Measurements from ENCODE around the gene MACF1. TPM values are rescaled to one million over a fixed set of nuclear protein-coding genes. Genes with fewer than 3 reads are reported as not detected.

MACF1 gene
- total and polyA plus RNA-seq, 10 donors = 50.8 to 641 (median 414) TPM

DNA sequence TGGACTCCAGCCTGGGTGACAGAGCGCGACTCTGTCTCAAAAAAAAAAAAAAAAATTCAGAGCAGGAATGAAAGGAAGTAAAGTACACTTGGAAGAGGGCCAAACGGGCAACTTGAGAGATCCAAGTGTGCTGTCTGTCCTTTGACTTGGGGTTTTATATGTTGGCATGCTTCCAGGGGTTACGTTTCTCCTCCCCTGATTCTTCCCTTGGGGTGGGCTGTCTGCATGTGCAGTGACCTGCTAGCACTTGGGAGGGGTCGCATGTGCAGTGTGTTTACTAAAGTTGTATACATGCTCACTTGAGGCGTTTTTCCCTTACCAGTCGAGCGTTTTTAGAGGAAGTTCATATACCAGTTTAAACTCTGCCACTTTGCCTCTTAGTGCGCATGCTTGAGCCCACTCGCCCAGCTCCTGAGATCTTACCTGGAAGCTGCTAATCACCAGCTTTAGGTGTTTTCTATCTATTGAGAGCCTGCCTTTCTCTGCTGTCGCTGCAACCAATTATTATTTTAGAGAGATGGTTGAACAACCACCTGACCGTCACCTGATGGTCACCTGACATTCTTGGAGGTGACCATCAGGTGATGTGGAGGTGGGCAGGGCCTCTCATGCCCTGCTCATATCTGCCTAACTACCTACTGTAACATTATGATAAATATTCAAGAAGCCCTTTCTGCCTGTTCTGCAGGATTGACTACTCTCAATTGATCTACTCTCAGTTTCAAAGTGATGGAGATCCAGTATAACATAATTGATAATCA is 140.1 kb downstream of the MACF1 start:
- Histone ChIP-seq H3K27ac (no peak overlapping the region), H3K4me3 (no peak overlapping the region), H3K4me1 (peaks cover 0 to 3% (median 0%) of the 10 kb centered on the region in 6 donors), H3K9me3 (no peaks in the 10 kb centered on the region), H3K36me3 (peaks cover 2 to 100% (median 88%) of the 10 kb centered on the region in 6 donors), H3K27me3 (replicated peaks in 1 of 7) (no peaks in the 10 kb centered on the region)
- TF ChIP-seq POLR2AphosphoS5 (IDR thresholded peaks at IDR 0.05) (no peak), POLR2A (IDR thresholded peaks at IDR 0.05) (no peak)
- TF ChIP-seq, protein P1, sequence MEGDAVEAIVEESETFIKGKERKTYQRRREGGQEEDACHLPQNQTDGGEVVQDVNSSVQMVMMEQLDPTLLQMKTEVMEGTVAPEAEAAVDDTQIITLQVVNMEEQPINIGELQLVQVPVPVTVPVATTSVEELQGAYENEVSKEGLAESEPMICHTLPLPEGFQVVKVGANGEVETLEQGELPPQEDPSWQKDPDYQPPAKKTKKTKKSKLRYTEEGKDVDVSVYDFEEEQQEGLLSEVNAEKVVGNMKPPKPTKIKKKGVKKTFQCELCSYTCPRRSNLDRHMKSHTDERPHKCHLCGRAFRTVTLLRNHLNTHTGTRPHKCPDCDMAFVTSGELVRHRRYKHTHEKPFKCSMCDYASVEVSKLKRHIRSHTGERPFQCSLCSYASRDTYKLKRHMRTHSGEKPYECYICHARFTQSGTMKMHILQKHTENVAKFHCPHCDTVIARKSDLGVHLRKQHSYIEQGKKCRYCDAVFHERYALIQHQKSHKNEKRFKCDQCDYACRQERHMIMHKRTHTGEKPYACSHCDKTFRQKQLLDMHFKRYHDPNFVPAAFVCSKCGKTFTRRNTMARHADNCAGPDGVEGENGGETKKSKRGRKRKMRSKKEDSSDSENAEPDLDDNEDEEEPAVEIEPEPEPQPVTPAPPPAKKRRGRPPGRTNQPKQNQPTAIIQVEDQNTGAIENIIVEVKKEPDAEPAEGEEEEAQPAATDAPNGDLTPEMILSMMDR (IDR thresholded peaks at IDR 0.05 in 8 of 11, conservative IDR thresholded peaks at IDR 0.05 in 3 of 11) = no peak
- WGBS, 5 donors = 69 to 78% (median 71%) methylated on average over 12 of the region's 12 CpGs
- intact Hi-C loops (cut with DNase I; ENCODE audit: low total_unique reads) = no loop called here
- no peak for DNase-seq

DNA sequence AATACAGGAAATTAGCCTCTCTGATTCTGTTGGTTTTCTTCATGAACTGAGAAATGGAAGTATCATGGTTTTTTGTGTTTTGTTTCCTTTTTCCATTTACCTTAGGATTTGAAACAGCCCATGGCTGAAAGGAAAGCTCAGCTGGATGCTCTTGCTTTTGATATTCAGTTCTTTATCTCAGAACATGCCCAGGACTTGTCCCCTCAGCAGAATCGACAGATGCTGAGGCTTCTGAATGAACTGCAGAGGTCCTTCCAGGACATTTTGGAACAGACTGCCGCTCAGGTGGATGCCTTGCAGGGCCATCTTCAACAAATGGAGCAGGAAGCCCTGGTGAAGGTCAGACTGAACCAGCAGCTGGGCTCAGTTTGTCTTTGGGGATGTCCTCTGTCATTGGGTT is 142.4 kb downstream of the MACF1 start:
- no peaks in the 10 kb centered on the region for H3K27me3 ChIP-seq (replicated peaks in 1 of 7)
- intact Hi-C loops (cut with DNase I; ENCODE audit: low total_unique reads) = no loop called here
- no peak overlapping the region for H3K27ac ChIP-seq
- DNase-seq = no peak
- H3K4me3 ChIP-seq = no peak overlapping the region
- peaks cover 0 to 100% (median 88%) of the 10 kb centered on the region in 6 donors for H3K36me3 ChIP-seq
- TF ChIP-seq POLR2A (IDR thresholded peaks at IDR 0.05) (no peak), POLR2AphosphoS5 (IDR thresholded peaks at IDR 0.05) (no peak)
- TF ChIP-seq, protein P1 (IDR thresholded peaks at IDR 0.05 in 8 of 11, conservative IDR thresholded peaks at IDR 0.05 in 3 of 11) = no peak
- peaks cover 0 to 3% (median 0%) of the 10 kb centered on the region in 6 donors for H3K4me1 ChIP-seq
- H3K9me3 ChIP-seq = no peaks in the 10 kb centered on the region
- 40 to 68% (median 46%) methylated on average over 2 of the region's 2 CpGs for WGBS, 5 donors

DNA sequence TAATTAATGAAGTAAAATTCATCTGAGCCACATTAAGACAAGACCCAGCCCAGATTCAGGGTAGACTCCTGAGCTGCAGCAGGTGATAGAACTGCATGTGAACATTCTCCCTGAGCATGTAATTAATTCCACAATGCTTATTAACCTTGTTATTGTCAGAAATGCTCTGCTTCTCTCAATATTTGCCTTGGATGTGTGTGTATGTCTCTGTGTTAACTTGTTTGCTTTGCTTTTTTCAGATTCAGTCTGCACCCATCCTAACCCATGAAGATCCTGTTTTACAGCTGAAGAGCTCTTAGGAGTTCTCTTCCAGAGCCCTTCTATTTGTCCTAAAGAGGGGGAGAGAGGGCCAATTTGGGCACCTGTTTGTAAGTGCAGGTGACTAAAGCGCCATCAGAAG is 143.8 kb downstream of the MACF1 start:
- no peak for DNase-seq
- Histone ChIP-seq H3K27ac (no peak overlapping the region), H3K36me3 (peaks cover 0 to 100% (median 89%) of the 10 kb centered on the region in 6 donors), H3K9me3 (no peaks in the 10 kb centered on the region), H3K4me1 (peaks cover 0 to 3% (median 0%) of the 10 kb centered on the region in 6 donors), H3K4me3 (no peak overlapping the region), H3K27me3 (replicated peaks in 1 of 7) (no peaks in the 10 kb centered on the region)
- 93 to 100% (median 100%) methylated on average over 1 of the region's 1 CpG for WGBS, 5 donors
- intact Hi-C loops (cut with DNase I; ENCODE audit: low total_unique reads) = no loop called here
- no peak for TF ChIP-seq POLR2A (IDR thresholded peaks at IDR 0.05)
- TF ChIP-seq POLR2AphosphoS5 (IDR thresholded peaks at IDR 0.05) = no peak
- TF ChIP-seq, protein P1 (IDR thresholded peaks at IDR 0.05 in 8 of 11, conservative IDR thresholded peaks at IDR 0.05 in 3 of 11) = no peak

DNA sequence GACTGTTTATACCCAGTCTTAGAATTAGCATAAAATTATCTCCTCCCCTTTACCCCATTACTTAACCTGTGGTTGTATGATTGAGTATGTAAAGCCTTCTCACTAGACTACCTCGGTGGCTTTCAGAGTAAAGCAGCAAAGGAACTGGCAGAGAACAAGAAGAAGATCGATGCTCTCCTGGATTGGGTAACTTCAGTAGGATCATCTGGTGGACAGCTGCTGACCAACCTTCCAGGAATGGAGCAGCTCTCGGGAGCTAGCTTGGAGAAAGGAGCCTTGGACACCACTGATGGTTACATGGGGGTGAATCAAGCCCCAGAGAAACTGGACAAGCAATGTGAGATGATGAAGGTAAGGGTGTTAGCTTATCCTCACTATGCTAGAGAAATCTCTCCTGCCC is 148.4 kb downstream of the MACF1 start:
- Histone ChIP-seq H3K36me3 (peaks cover 6 to 100% (median 100%) of the 10 kb centered on the region in 6 donors), H3K4me3 (no peak overlapping the region), H3K27ac (no peak overlapping the region), H3K9me3 (no peaks in the 10 kb centered on the region), H3K27me3 (replicated peaks in 1 of 7) (no peaks in the 10 kb centered on the region), H3K4me1 (peaks cover 0 to 5% (median 0%) of the 10 kb centered on the region in 6 donors)
- intact Hi-C loops (cut with DNase I; ENCODE audit: low total_unique reads) = no loop called here
- TF ChIP-seq POLR2A (IDR thresholded peaks at IDR 0.05) (no peak), POLR2AphosphoS5 (IDR thresholded peaks at IDR 0.05) (no peak)
- TF ChIP-seq, protein P1 (IDR thresholded peaks at IDR 0.05 in 8 of 11, conservative IDR thresholded peaks at IDR 0.05 in 3 of 11) = no peak
- no peak for DNase-seq
- 92 to 95% (median 93%) methylated on average over 3 of the region's 3 CpGs for WGBS, 5 donors

All from spleen (tissue), 11 donors.